ENCODE results near the gene ADAMTS18.

- TF ChIP-seq, protein P1, sequence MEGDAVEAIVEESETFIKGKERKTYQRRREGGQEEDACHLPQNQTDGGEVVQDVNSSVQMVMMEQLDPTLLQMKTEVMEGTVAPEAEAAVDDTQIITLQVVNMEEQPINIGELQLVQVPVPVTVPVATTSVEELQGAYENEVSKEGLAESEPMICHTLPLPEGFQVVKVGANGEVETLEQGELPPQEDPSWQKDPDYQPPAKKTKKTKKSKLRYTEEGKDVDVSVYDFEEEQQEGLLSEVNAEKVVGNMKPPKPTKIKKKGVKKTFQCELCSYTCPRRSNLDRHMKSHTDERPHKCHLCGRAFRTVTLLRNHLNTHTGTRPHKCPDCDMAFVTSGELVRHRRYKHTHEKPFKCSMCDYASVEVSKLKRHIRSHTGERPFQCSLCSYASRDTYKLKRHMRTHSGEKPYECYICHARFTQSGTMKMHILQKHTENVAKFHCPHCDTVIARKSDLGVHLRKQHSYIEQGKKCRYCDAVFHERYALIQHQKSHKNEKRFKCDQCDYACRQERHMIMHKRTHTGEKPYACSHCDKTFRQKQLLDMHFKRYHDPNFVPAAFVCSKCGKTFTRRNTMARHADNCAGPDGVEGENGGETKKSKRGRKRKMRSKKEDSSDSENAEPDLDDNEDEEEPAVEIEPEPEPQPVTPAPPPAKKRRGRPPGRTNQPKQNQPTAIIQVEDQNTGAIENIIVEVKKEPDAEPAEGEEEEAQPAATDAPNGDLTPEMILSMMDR (IDR thresholded peaks at IDR 0.05), result peak; percentile 95 to 99 (median 97)
- no peak for TF ChIP-seq POLR2A (IDR thresholded peaks at IDR 0.05)
Measured at GRCh38 chr16:77236063-77236511, 198.7 kb downstream of the ADAMTS18 start.
